ENCODE results near the gene TEX22. TPM values are rescaled to one million over a fixed set of nuclear protein-coding genes. Genes with fewer than 3 reads are reported as not detected.

Gene TEX22
- polyA plus RNA-seq, 1 experiment: 0.05 TPM

DNA sequence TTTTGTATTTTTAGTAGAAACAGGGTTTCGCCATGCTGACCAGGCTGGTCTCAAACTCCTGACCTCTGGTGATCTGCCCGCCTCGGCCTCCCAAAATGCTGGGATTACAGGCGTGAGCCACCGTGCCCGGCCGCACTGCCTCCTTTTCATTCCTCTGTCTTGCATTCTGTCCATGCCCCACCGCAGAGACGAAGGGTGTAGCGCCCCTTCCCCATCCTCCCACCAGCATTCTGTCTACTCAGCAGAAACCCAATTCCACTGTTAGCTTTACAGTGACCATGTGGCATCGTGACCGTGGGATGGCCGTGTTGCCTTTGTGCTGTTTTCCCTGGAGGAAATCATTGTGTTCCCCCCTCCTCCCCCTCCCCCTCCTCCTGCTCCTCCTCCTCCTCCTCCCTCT is 10.3 kb downstream of the TEX22 start:
- POLR2A ChIA-PET: no interaction called here
- CTCF ChIA-PET: interaction anchor here (0.6 to 1.3 kb wide), 3 partner anchors 10 to 473 kb away, joined by 5 to 8 read pairs (median 6); partner anchors contain the start of gene TEX22

DNA sequence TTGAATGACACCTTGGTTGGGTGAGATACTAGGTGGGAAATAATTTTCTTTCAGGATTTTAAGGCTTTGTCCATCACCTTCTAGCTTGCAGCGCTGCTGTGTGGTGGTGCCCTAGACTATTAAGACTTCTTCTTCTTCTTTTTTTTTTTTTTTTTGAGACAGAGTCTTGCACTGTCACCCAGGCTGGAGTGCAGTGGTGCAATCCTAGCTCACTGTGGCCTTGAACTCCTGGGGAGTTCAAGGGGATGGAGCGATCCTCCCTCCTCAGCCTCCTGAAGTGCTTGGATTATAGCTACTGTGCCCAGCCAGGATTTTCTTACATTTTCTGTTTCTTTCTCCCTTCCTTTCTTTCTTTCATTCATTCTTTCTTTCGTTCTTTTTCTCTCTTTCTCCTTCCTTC is 11.0 kb downstream of the TEX22 start:
- H3K27me3 ChIP-seq (ENCODE audit: control insufficient read depth, insufficient read depth, low read length): no peaks in the 10 kb centered on the region
- DNase-seq (ENCODE audit: low read depth, low spot score): no peak
- no peak overlapping the region for H3K27ac ChIP-seq (ENCODE audit: low read depth, low read length)
- ChIA-PET CTCF (interaction anchor here (0.6 to 1.3 kb wide), 3 partner anchors 11 to 474 kb away, joined by 3 to 8 read pairs (median 5); partner anchors contain the start of gene TEX22), POLR2A (no interaction called here)
- TF ChIP-seq, protein P1, sequence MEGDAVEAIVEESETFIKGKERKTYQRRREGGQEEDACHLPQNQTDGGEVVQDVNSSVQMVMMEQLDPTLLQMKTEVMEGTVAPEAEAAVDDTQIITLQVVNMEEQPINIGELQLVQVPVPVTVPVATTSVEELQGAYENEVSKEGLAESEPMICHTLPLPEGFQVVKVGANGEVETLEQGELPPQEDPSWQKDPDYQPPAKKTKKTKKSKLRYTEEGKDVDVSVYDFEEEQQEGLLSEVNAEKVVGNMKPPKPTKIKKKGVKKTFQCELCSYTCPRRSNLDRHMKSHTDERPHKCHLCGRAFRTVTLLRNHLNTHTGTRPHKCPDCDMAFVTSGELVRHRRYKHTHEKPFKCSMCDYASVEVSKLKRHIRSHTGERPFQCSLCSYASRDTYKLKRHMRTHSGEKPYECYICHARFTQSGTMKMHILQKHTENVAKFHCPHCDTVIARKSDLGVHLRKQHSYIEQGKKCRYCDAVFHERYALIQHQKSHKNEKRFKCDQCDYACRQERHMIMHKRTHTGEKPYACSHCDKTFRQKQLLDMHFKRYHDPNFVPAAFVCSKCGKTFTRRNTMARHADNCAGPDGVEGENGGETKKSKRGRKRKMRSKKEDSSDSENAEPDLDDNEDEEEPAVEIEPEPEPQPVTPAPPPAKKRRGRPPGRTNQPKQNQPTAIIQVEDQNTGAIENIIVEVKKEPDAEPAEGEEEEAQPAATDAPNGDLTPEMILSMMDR (IDR thresholded peaks at IDR 0.05; ENCODE audit: low read depth, low read length): no peak
- no peaks in the 10 kb centered on the region; the same call in none of the 2 replicates for H3K9me3 ChIP-seq (ENCODE audit: control insufficient read depth, insufficient read depth, low read length)
- no peak overlapping the region for H3K4me3 ChIP-seq (ENCODE audit: low read depth, low read length)

More for the DNA sequence above, 10.3 kb downstream of the TEX22 start:
- TF ChIP-seq, protein P1 (IDR thresholded peaks at IDR 0.05; ENCODE audit: low read depth, low read length): no peak
- Histone ChIP-seq H3K9me3 (ENCODE audit: control insufficient read depth, insufficient read depth, low read length) (peaks cover 4% of the 10 kb centered on the region), H3K4me3 (ENCODE audit: low read depth, low read length) (no peak overlapping the region), H3K27me3 (ENCODE audit: control insufficient read depth, insufficient read depth, low read length) (no peaks in the 10 kb centered on the region), H3K27ac (ENCODE audit: low read depth, low read length) (no peak overlapping the region)
- DNase-seq (ENCODE audit: low read depth, low spot score): no peak

DNA sequence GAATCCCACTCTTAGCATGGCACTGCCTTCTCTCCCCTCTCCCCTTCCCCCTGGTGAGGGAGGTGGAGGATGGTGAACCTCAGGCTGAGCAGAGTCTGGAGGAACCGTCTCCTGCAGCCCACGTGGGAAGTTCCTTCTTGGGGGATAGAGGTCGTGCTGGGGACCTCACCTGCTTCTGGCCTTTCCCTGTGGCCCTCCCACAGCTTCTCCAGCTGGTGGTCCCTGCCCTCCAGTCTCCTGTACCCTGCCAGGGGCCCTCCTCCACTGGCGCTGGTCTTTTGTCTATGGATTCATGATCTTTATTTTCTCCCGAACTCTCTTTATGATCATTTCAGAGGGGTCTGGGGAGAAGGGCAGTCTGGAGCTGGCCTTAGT is 12.3 kb downstream of the TEX22 start:
- Histone ChIP-seq H3K27ac (ENCODE audit: low read depth, low read length) (no peak overlapping the region), H3K4me3 (ENCODE audit: low read depth, low read length) (0 out of 2 replicates have a peak overlapping the region, but pooled peaks have one; percentile 45), H3K9me3 (ENCODE audit: control insufficient read depth, insufficient read depth, low read length) (no peaks in the 10 kb centered on the region; the same call in 1 of the 2 replicates), H3K27me3 (ENCODE audit: control insufficient read depth, insufficient read depth, low read length) (no peaks in the 10 kb centered on the region)
- TF ChIP-seq, protein P1 (IDR thresholded peaks at IDR 0.05; ENCODE audit: low read depth, low read length): no peak
- no peak for DNase-seq (ENCODE audit: low read depth, low spot score)
- POLR2A ChIA-PET: no interaction called here
- CTCF ChIA-PET: interaction anchor here (1.8 kb wide), 1 partner anchor 70 kb away, joined by 6 read pairs; no protein-coding TSS in a partner anchor

DNA sequence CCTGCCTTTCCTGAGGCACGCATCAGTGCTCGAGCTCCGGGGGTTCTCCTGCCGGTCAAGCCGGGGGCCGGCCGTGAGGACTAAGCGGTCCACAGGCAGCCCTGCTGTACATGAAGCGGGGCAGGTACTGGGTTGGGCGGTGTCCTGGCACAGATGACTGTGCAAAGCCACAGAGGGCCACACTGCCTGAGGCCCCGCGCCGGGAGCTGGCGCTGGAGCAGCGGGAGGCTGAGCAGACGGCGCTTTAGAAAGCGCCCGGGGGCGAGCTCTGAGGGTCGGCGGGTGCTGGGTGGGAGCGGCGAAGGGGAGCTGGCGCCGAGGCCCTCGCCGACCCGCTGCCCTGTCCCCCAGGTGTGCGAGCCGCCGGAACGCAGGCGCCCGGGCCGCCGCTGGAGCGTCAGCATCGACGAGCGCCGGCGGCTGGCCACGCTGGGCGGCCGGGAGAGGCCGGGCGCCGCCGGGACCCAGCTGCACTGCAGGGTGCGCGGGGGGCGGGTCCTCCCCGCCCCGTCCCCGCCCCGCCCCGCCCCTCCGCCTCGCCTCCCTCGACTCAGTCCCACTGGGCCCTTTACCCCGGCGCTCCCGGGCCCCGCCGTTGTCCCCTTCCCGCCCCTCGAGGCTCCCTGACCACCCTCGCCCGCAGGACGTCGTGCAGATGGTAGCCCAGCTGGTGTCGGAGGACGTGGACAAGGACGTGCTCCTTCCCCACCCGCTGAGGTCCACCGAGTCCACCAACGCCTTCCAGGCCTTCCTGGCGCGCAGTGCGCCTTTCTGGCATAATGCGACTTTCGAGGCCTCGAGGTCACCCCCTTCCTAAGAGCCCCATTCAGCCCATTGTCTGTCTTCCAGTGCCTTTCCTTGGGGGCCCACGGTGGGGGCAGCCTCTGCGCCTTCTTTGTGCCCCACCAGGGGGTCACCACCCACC is 12.9 kb downstream of the TEX22 start:
- CTCF ChIA-PET: interaction anchor here (1.8 kb wide), 1 partner anchor 70 kb away, joined by 6 read pairs; no protein-coding TSS in a partner anchor
- H3K4me3 ChIP-seq (ENCODE audit: low read depth, low read length): peak overlapping the region; percentile 45
- TF ChIP-seq, protein P1 (IDR thresholded peaks at IDR 0.05; ENCODE audit: low read depth, low read length): no peak
- POLR2A ChIA-PET: no interaction called here
- H3K9me3 ChIP-seq (ENCODE audit: control insufficient read depth, insufficient read depth, low read length): no peaks in the 10 kb centered on the region; the same call in 1 of the 2 replicates
- no peaks in the 10 kb centered on the region for H3K27me3 ChIP-seq (ENCODE audit: control insufficient read depth, insufficient read depth, low read length)
- DNase-seq (ENCODE audit: low read depth, low spot score): no peak
- no peak overlapping the region for H3K27ac ChIP-seq (ENCODE audit: low read depth, low read length)
